Fibroblast of lung (primary cell): Measurements from ENCODE around the gene UNC45B. TPM values are rescaled to one million over a fixed set of nuclear protein-coding genes. Genes with fewer than 3 reads are reported as not detected.

Experiments used
- DNase-seq, 2 donors: peaks; one replicate each; pipeline versions ENCODE4 v3.0.0 to v3.0.0-alpha.2; 2010; ENCODE audit warnings: low read depth in 2 of 2
- H2AFZ ChIP-seq: 2 replicates; pipeline ENCODE4 v1.5.1; 2012; ENCODE audit warnings: low read length, control low read depth, inconsistent platforms
- H3K27ac ChIP-seq: 2 replicates; pipeline ENCODE4 v1.5.1; 2011; ENCODE audit warnings: low read length, control low read depth; ENCODE audit not compliant: insufficient read depth
- H3K27me3 ChIP-seq: 2 replicates; pipeline ENCODE4 v1.5.1; 2011; ENCODE audit warnings: mild to moderate bottlenecking, low read length; ENCODE audit not compliant: control insufficient read depth, insufficient read depth
- H3K36me3 ChIP-seq: 2 replicates; pipeline ENCODE4 v1.5.1; 2011; ENCODE audit warnings: low read length; ENCODE audit not compliant: control insufficient read depth, insufficient read depth
- H3K4me1 ChIP-seq: 2 replicates; pipeline ENCODE4 v1.5.1; 2011; ENCODE audit warnings: low read length; ENCODE audit not compliant: control insufficient read depth, insufficient read depth; ENCODE audit errors: extremely low read depth
- H3K4me2 ChIP-seq: 2 replicates; pipeline ENCODE4 v1.5.1; 2011; ENCODE audit warnings: low read length, control low read depth; ENCODE audit not compliant: insufficient read depth; ENCODE audit errors: extremely low read depth
- H3K4me3 ChIP-seq, 4 experiments: fragments of 200-600 bp in 1 of 4; sonication (generic) in 1 of 4; replicated peaks in 1 of 4; 2 replicates each; pipeline ENCODE4 v1.5.1; 2011 to 2016; ENCODE audit warnings: low read length in 4 of 4, low read depth in 3 of 4, mild to moderate bottlenecking in 3 of 4, control low read depth in 2 of 4, inconsistent platforms in 1 of 4, mixed read lengths in 1 of 4; ENCODE audit not compliant: insufficient read depth in 1 of 4; ENCODE audit errors: control extremely low read depth in 1 of 4
- H3K79me2 ChIP-seq: 2 replicates; pipeline ENCODE4 v1.5.1; 2012; ENCODE audit warnings: mild to moderate bottlenecking, low read length, inconsistent platforms; ENCODE audit not compliant: control insufficient read depth, insufficient read depth
- H3K9ac ChIP-seq: 2 replicates; pipeline ENCODE4 v1.5.1; 2011; ENCODE audit warnings: mild to moderate bottlenecking, low read length, control low read depth; ENCODE audit not compliant: insufficient read depth
- H3K9me3 ChIP-seq: 2 replicates; pipeline ENCODE4 v1.5.1; 2012; ENCODE audit warnings: low read depth, low read length; ENCODE audit not compliant: control insufficient read depth, insufficient read depth
- H4K20me1 ChIP-seq: 2 replicates; pipeline ENCODE4 v1.5.1; 2011; ENCODE audit warnings: low read length; ENCODE audit not compliant: control insufficient read depth, insufficient read depth; ENCODE audit errors: extremely low read depth
- CTCF ChIP-seq, 2 donors: IDR thresholded peaks in 1 of 2; conservative IDR thresholded peaks in 1 of 2; 1 replicate in 1 of 2; 2 replicates in 1 of 2; pipeline ENCODE4 v1.5.1; 2011 to 2012; ENCODE audit warnings: low read length in 2 of 2, control low read depth in 1 of 2, inconsistent platforms in 1 of 2, low read depth in 1 of 2, mild to moderate bottlenecking in 1 of 2
- EZH2 ChIP-seq: IDR thresholded peaks from 2 replicates; pipeline ENCODE4 v1.5.1; 2012; ENCODE audit warnings: low read length, control low read depth, mild to moderate bottlenecking; ENCODE audit errors: missing control alignments
- polyA plus RNA-seq, 2 donors: library from polyadenylated mRNA; depleted of rRNA in 1 of 2; stranded (reverse) in 1 of 2; unstranded in 1 of 2; fragments of >200 nt; gene quantifications; 2 replicates each; pipeline ENCODE4 v1.2.1, GENCODE V29; 2011 to 2012; ENCODE audit warnings: missing spikeins in 1 of 2
- total RNA-seq: library from RNA; depleted of rRNA; stranded (reverse); fragments of >200 nt; gene quantifications from 2 replicates; pipeline ENCODE4 v1.2.1, GENCODE V29; 2014

The UNC45B gene
- total and polyA plus RNA-seq, 2 donors (not counting 1 experiment from before 2014, with no cell fraction given) = not detected

- no peak for DNase-seq
- H3K4me1 ChIP-seq = no peaks in the 10 kb centered on the region
- H3K9ac ChIP-seq = no peak within 1 kb of the TSS
- no peak within 1 kb of the TSS for H3K27ac ChIP-seq
- no peak within 1 kb of the TSS for H3K4me2 ChIP-seq
- no peaks in the 10 kb centered on the region for H3K36me3 ChIP-seq
- H3K27me3 ChIP-seq = no peaks in the 10 kb centered on the region
- no peaks in the 10 kb centered on the region for H4K20me1 ChIP-seq
- no peak within 1 kb of the TSS for H2AFZ ChIP-seq
- H3K79me2 ChIP-seq = peaks cover 7% of the 10 kb centered on the region
- H3K4me3 ChIP-seq = no peak within 1 kb of the TSS
- no peaks in the 10 kb centered on the region for H3K9me3 ChIP-seq
- TF ChIP-seq CTCF (conservative IDR thresholded peaks at IDR 0.05 in 1 of 2, IDR thresholded peaks at IDR 0.05 in 1 of 2; ENCODE audit: low read depth in 1 of 2, low read length in 2 of 2) (no peak), EZH2 (no peak)
Observed at GRCh38 chr17:35121315-35121714, 26.3 kb upstream of the UNC45B start, which contains the start of gene FNDC8. Gene FNDC8 (plus strand): TSS chr17:35121615. CDS start chr17:35121694, 79 bp downstream.

- Histone ChIP-seq H3K27ac (peak overlapping the region; percentile 79), H3K27me3 (no peaks in the 10 kb centered on the region), H4K20me1 (no peaks in the 10 kb centered on the region), H3K4me1 (peaks cover 24% of the 10 kb centered on the region), H3K79me2 (no peaks in the 10 kb centered on the region), H3K9me3 (no peaks in the 10 kb centered on the region), H3K4me3 (peak overlapping the region in 1 of 4 experiments; percentile 2), H3K36me3 (peaks cover 13% of the 10 kb centered on the region), H2AFZ (peak overlapping the region; percentile 46), H3K9ac (peak overlapping the region; percentile 23), H3K4me2 (peak overlapping the region; percentile 71)
- peak in 1 of 2 donors; percentile 99 for DNase-seq
- TF ChIP-seq CTCF (conservative IDR thresholded peaks at IDR 0.05 in 1 of 2, IDR thresholded peaks at IDR 0.05 in 1 of 2; ENCODE audit: low read depth in 1 of 2, low read length in 2 of 2) (no peak), EZH2 (no peak)
Observed at GRCh38 chr17:35127751-35128514, 19.7 kb upstream of the UNC45B start.

- TF ChIP-seq EZH2 = no peak
- no peak for TF ChIP-seq CTCF (conservative IDR thresholded peaks at IDR 0.05 in 1 of 2, IDR thresholded peaks at IDR 0.05 in 1 of 2; ENCODE audit: low read depth in 1 of 2, low read length in 2 of 2)
- H3K9me3 ChIP-seq = no peaks in the 10 kb centered on the region
- H2AFZ ChIP-seq = no peak overlapping the region
- H3K4me3 ChIP-seq = no peak overlapping the region
- peak in 1 of 2 donors; percentile 70 for DNase-seq
- peaks cover 18% of the 10 kb centered on the region for H3K36me3 ChIP-seq
- H3K4me1 ChIP-seq = peaks cover 24% of the 10 kb centered on the region
- H3K79me2 ChIP-seq = no peaks in the 10 kb centered on the region
- no peak overlapping the region for H3K4me2 ChIP-seq
- H3K27me3 ChIP-seq = no peaks in the 10 kb centered on the region
- H4K20me1 ChIP-seq = no peaks in the 10 kb centered on the region
- H3K27ac ChIP-seq = peak overlapping the region; percentile 79
- no peak overlapping the region for H3K9ac ChIP-seq
Observed at GRCh38 chr17:35129154-35129972, 18.3 kb upstream of the UNC45B start.
